Measurements from ENCODE around the gene TFPT.

- TF ChIP-seq CTCF (IDR thresholded peaks at IDR 0.05; ENCODE audit: insufficient read depth, low read depth, low read length) (no peak), EZH2 (IDR thresholded peaks at IDR 0.05; ENCODE audit: insufficient read depth, low read length) (no peak)
These were observed 32.7 kb upstream of the TFPT start for GRCh38 chr19:54148158-54148557.
